Pancreas (tissue), 10 donors: ENCODE data around the gene MLXIP. TPM values are rescaled to one million over a fixed set of nuclear protein-coding genes. Genes with fewer than 3 reads are reported as not detected.
"Not testable (repeated sequence)": the region's sequence is repeated elsewhere in the genome, so short reads cannot be mapped to it uniquely, and the experiment has no call there.

Experiments
- ATAC-seq, 4 donors: fragments of 200-7000 bp; cut with Tn5 transposase; one replicate each; pipeline versions ENCODE4 v1.8.0 to v1.9.1; 2020; ENCODE audit warnings: mild to moderate bottlenecking in 4 of 4, moderate library complexity in 4 of 4
- DNase-seq, 6 donors: peaks; one replicate each; pipeline ENCODE4 v3.0.0-alpha.2; 2020
- FAIRE-seq: peaks from 2 replicates; lab custom pipeline; 2012; peaks lifted over from hg19 to GRCh38; lab: Jason Lieb, UNC
- H3K27ac ChIP-seq, 4 donors: fragments of 200-600 bp; sonication (generic); 1 replicate in 3 of 4; 2 replicates in 1 of 4; pipeline versions ENCODE4 v1.5.0 to v1.8.0; 2020
- H3K27me3 ChIP-seq, 4 donors: fragments of 200-600 bp; one replicate each; pipeline ENCODE4 v1.8.0; 2021
- H3K36me3 ChIP-seq, 3 donors: fragments of 200-600 bp; sonication (generic) in 1 of 3; one replicate each; pipeline versions ENCODE4 v1.5.0 to v1.8.0; 2020 to 2021
- H3K4me1 ChIP-seq, 3 donors: fragments of 200-600 bp; one replicate each; pipeline ENCODE4 v1.8.0; 2021
- H3K4me3 ChIP-seq, 4 donors: fragments of 200-600 bp; sonication (generic) in 2 of 4; one replicate each; pipeline versions ENCODE4 v1.5.0 to v1.8.0; 2020 to 2021
- H3K9me3 ChIP-seq, 4 donors: fragments of 200-600 bp; one replicate each; pipeline ENCODE4 v1.8.0; 2021
- WGBS, 2 donors: extraction: QIAGEN DNeasy Blood & Tissue Kit; methylation state at CpG; one replicate each; pipeline ENCODE4 v1.1.7; 2013; 5-methylcytosine and 5-hydroxymethylcytosine counted together
- intact Hi-C, 3 donors: fragments of 100-400 bp; cut with DNase I; formaldehyde crosslinking; loops; one replicate each; pipeline versions ENCODE4 v1.11.1 to v1.14.2; 2022
- polyA plus RNA-seq, 2 donors: library from polyadenylated mRNA; stranded (reverse); fragments of 200-250 nt; gene quantifications; one replicate each; pipeline ENCODE4 v1.2.3, GENCODE V29; 2013
- total RNA-seq, 6 donors: library from RNA; stranded (reverse); fragmentation: NEBNext Ultra II Directional in 4 of 6; extraction: Animal tissue kit (Norgen Biotek cat#: 25700) in 4 of 6; gene quantifications; one replicate each; pipeline versions ENCODE4 v1.2.1 to v1.2.4, GENCODE V29; 2021 to 2023
- TF ChIP-seq, protein P1 (sequence below), 4 donors: fragments of 200-600 bp; sonication (generic) in 3 of 4; IDR thresholded peaks; one replicate each; pipeline versions ENCODE4 v1.5.0 to v1.8.0; 2021; ENCODE audit warnings: antibody characterized with exemption in 4 of 4
- donor health status: healthy with polysubstance abuse.
- donor health status: DM: no; HTN: no; CAD: no; lungs with moderate emphysema.
- donor health status: DM: no; HTN: no; CAD: no.
- donor health status: control.
- donor health status: control.
- donor health status: Bipolar disorder and iron deficiency.
- donor health status: DM: yes; HTN: yes; CAD: no.
- donor health status: DM: no; HTN: no; CAD: no.
- donor health status: DM: no; HTN: no; CAD: no.
- donor health status: DM: yes; HTN: yes; CAD: no.

Gene MLXIP
- total and polyA plus RNA-seq, 8 donors: 35.4 to 90.1 (median 55.5) TPM

DNA sequence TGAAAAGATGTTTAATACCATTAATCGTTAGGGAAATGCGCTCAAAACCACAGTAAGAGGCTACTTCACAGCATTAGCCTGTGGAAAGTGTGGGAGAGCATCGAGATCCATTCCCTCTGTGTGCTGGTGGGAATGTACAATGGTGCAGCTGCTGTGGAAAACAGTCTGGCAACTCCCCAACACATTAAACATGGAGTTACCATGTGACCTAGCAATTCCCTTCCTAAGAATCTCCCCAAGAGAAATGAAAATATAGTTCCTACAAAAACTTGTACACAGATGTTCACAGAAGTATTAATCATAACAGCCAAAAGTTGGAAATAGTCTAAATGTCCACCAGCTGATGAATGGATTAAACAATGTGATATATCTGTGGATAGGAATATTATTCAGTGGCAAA is 23.8 kb downstream of the MLXIP start:
- ATAC-seq (no peak), DNase-seq (peak in 1 of 6 donors; percentile 22), FAIRE-seq (no peak)
- Histone ChIP-seq H3K4me3 (no peak overlapping the region), H3K27ac (no peak overlapping the region), H3K36me3 (no peaks in the 10 kb centered on the region), H3K27me3 (no peaks in the 10 kb centered on the region), H3K4me1 (peaks cover 52 to 73% (median 61%) of the 10 kb centered on the region in 3 donors), H3K9me3 (no peaks in the 10 kb centered on the region)
- intact Hi-C loops: no loop called here
- WGBS, 2 donors: 66 to 73% methylated on average over 3 of the region's 3 CpGs
- TF ChIP-seq, protein P1, sequence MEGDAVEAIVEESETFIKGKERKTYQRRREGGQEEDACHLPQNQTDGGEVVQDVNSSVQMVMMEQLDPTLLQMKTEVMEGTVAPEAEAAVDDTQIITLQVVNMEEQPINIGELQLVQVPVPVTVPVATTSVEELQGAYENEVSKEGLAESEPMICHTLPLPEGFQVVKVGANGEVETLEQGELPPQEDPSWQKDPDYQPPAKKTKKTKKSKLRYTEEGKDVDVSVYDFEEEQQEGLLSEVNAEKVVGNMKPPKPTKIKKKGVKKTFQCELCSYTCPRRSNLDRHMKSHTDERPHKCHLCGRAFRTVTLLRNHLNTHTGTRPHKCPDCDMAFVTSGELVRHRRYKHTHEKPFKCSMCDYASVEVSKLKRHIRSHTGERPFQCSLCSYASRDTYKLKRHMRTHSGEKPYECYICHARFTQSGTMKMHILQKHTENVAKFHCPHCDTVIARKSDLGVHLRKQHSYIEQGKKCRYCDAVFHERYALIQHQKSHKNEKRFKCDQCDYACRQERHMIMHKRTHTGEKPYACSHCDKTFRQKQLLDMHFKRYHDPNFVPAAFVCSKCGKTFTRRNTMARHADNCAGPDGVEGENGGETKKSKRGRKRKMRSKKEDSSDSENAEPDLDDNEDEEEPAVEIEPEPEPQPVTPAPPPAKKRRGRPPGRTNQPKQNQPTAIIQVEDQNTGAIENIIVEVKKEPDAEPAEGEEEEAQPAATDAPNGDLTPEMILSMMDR (IDR thresholded peaks at IDR 0.05): no peak

- no peaks in the 10 kb centered on the region for H3K36me3 ChIP-seq
- no peak overlapping the region for H3K27ac ChIP-seq
- FAIRE-seq (no peak), DNase-seq (no peak), ATAC-seq (no peak)
- WGBS, 2 donors: 71 to 78% methylated on average over 7 of the region's 7 CpGs
- peaks cover 38 to 67% (median 58%) of the 10 kb centered on the region in 3 donors for H3K4me1 ChIP-seq
- TF ChIP-seq, protein P1 (IDR thresholded peaks at IDR 0.05): no peak
- no peaks in the 10 kb centered on the region for H3K27me3 ChIP-seq
- intact Hi-C loops: no loop called here
- H3K9me3 ChIP-seq: no peaks in the 10 kb centered on the region
- no peak overlapping the region for H3K4me3 ChIP-seq
Observed at GRCh38 chr12:122104844-122105243, 26.3 kb downstream of the MLXIP start.

- H3K4me3 ChIP-seq, H3K36me3 ChIP-seq, ATAC-seq, H3K27ac ChIP-seq, H3K27me3 ChIP-seq, intact Hi-C loops, FAIRE-seq, H3K9me3 ChIP-seq: not testable (repeated sequence)
- peaks cover 31 to 61% (median 51%) of the 10 kb centered on the region in 3 donors for H3K4me1 ChIP-seq
- DNase-seq: peak in 2 of 6 donors; percentile 11 to 28
- WGBS, 2 donors: 65 to 69% methylated on average over 11 of the region's 11 CpGs
Observed at GRCh38 chr12:122105496-122105895, 26.9 kb downstream of the MLXIP start.

DNA sequence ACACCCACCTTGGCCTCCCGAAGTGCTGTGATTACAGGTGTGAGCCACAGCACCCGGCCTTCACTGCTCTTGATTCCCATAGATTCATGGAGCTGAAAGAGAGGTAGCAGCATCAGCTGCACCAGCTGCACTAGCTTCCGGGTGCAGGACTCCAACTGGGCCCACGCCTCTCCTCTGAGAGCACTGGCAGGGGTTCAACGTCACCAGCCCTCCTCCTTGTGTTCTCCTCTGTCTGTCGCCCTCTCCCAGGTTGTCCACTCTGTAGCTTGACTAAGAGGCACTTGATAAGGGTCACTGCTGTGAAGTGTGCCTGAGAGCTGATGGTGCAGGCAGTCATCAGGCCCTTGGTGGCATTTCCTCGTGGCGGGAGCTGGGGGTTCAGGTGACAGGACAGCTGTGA is 28.3 kb downstream of the MLXIP start:
- intact Hi-C loops: no loop called here
- Histone ChIP-seq H3K4me3 (no peak overlapping the region), H3K27me3 (no peaks in the 10 kb centered on the region), H3K27ac (peak overlapping the region in 2 of 4 donors; percentile 1 to 11), H3K4me1 (peaks cover 24 to 62% (median 50%) of the 10 kb centered on the region in 3 donors), H3K36me3 (no peaks in the 10 kb centered on the region), H3K9me3 (no peaks in the 10 kb centered on the region)
- TF ChIP-seq, protein P1 (IDR thresholded peaks at IDR 0.05): no peak
- ATAC-seq (peak; percentile 26 to 60 (median 50)), DNase-seq (peak in 4 of 6 donors; percentile 57 to 70 (median 63)), FAIRE-seq (no peak)
- WGBS, 2 donors: 33 to 35% methylated on average over 8 of the region's 8 CpGs

DNA sequence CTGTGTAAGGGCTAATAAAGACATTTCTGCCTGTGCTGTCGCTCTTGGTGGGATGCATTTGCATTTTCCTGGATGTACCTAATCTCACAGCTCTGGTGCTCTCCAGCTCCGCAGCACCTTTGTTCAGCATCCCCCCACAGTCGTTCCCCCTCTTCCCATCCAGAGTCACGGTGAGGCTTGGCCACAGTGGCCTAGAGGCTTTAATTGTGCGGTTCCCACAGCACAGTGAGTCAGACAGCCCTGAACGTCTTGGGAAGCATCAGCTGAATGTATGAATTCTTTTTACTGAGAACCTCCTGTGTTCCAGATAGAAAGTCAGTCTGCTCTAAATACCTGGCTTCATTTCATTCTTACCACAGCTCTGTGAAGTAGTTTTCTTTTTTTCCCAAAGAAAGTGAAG is 28.7 kb downstream of the MLXIP start:
- peak overlapping the region in 2 of 4 donors; percentile 8 to 11 for H3K27ac ChIP-seq
- no peak for FAIRE-seq
- no peak overlapping the region for H3K4me3 ChIP-seq
- DNase-seq: no peak
- intact Hi-C loops: no loop called here
- no peaks in the 10 kb centered on the region for H3K36me3 ChIP-seq
- H3K9me3 ChIP-seq: no peaks in the 10 kb centered on the region
- ATAC-seq: peak in 1 of 4 donors; percentile 8
- H3K27me3 ChIP-seq: no peaks in the 10 kb centered on the region
- 58 to 59% methylated on average over 6 of the region's 6 CpGs for WGBS, 2 donors
- H3K4me1 ChIP-seq: peaks cover 29 to 63% (median 47%) of the 10 kb centered on the region in 3 donors
- TF ChIP-seq, protein P1 (IDR thresholded peaks at IDR 0.05): no peak
